H1 (cell line): ENCODE data around the gene GDAP1L1. TPM values are rescaled to one million over a fixed set of nuclear protein-coding genes. Genes with fewer than 3 reads are reported as not detected.

ENCODE experiments used
- CTCF ChIA-PET: fragments of 300-600 bp; sonication (Branson Sonifier 250); formaldehyde crosslinking; loops from one replicate; lab custom pipeline; 2021; ENCODE audit not compliant: partially characterized antibody; lab: Charles Lee
- POLR2A ChIA-PET: fragments of 300-600 bp; sonication (Branson Sonifier 250); formaldehyde crosslinking; loops from one replicate; lab custom pipeline; 2021; ENCODE audit warnings: inconsistent platforms; ENCODE audit not compliant: partially characterized antibody; lab: Charles Lee
- DNase-seq, 2 experiments: peaks; one replicate each; pipeline versions ENCODE4 v3.0.0 to v3.0.0-alpha.2; 2010 to 2022; ENCODE audit warnings: low spot score in 2 of 2, low read depth in 1 of 2, mixed read lengths in 1 of 2
- FAIRE-seq: peaks from 2 replicates; lab custom pipeline; 2011; peaks lifted over from hg19 to GRCh38; lab: Jason Lieb, UNC
- H2AFZ ChIP-seq: 2 replicates; pipeline ENCODE4 v1.8.1; 2012; ENCODE audit warnings: low read length, inconsistent platforms
- H2AK5ac ChIP-seq: 2 replicates; pipeline ENCODE4 v1.6.1; 2013; ENCODE audit warnings: low read depth, low read length
- H2BK120ac ChIP-seq: replicated peaks from 2 replicates; pipeline ENCODE3; 2013; ENCODE audit warnings: low read depth, low read length, inconsistent platforms
- H2BK12ac ChIP-seq: 2 replicates; pipeline ENCODE4 v1.6.1; 2013; ENCODE audit warnings: low read depth, low read length
- H2BK15ac ChIP-seq: 2 replicates; pipeline ENCODE4 v1.6.1; 2013; ENCODE audit warnings: low read length
- H2BK20ac ChIP-seq: 2 replicates; pipeline ENCODE4 v1.6.1; 2013; ENCODE audit warnings: low read length
- H2BK5ac ChIP-seq: 2 replicates; pipeline ENCODE4 v1.6.1; 2013; ENCODE audit warnings: low read depth, low read length
- H3K14ac ChIP-seq: 2 replicates; pipeline ENCODE4 v1.6.1; 2013; ENCODE audit warnings: inconsistent platforms; ENCODE audit not compliant: insufficient read length
- H3K18ac ChIP-seq: 2 replicates; pipeline ENCODE4 v1.6.1; 2013; ENCODE audit warnings: low read length; ENCODE audit errors: extremely low read depth
- H3K23ac ChIP-seq: 2 replicates; pipeline ENCODE4 v1.6.1; 2013; ENCODE audit warnings: inconsistent platforms; ENCODE audit not compliant: insufficient read length
- H3K23me2 ChIP-seq: 2 replicates; pipeline ENCODE4 v1.6.1; 2013; ENCODE audit warnings: low read depth, low read length
- H3K27ac ChIP-seq: 2 replicates; pipeline ENCODE4 v1.6.1; 2011; ENCODE audit warnings: low read depth, low read length, inconsistent platforms
- H3K27me3 ChIP-seq, 4 experiments: replicated peaks in 1 of 4; 1 replicate in 1 of 4; 2 replicates in 3 of 4; pipeline versions ENCODE4 v1.6.1 to v1.8.1; 2011 to 2013; ENCODE audit warnings: low read length in 3 of 4, mild to moderate bottlenecking in 3 of 4, inconsistent platforms in 2 of 4, mixed read lengths in 2 of 4, moderate library complexity in 1 of 4; ENCODE audit not compliant: control insufficient read depth in 3 of 4, insufficient read depth in 3 of 4; ENCODE audit errors: extremely low read depth in 1 of 4
- H3K36me3 ChIP-seq, 4 experiments: 2 replicates each; pipeline versions ENCODE4 v1.6.1 to v1.8.1; 2011 to 2013; ENCODE audit warnings: mild to moderate bottlenecking in 4 of 4, low read length in 3 of 4, moderate library complexity in 2 of 4, control low read depth in 1 of 4, inconsistent platforms in 1 of 4; ENCODE audit not compliant: insufficient read depth in 4 of 4, control insufficient read depth in 2 of 4
- H3K4ac ChIP-seq: replicated peaks from 2 replicates; pipeline ENCODE3; 2013; ENCODE audit warnings: low read length, low read depth, mixed read lengths, inconsistent platforms; ENCODE audit not compliant: insufficient read length
- H3K4me1 ChIP-seq, 4 experiments: replicated peaks in 1 of 4; 1 replicate in 1 of 4; 2 replicates in 3 of 4; pipeline versions ENCODE4 v1.6.1 to v1.8.1; 2011 to 2013; ENCODE audit warnings: low read length in 3 of 4, inconsistent platforms in 2 of 4, mixed read lengths in 1 of 4; ENCODE audit not compliant: insufficient read depth in 4 of 4, control insufficient read depth in 3 of 4
- H3K4me2 ChIP-seq, 2 experiments: 2 replicates each; pipeline versions ENCODE4 v1.6.1 to v1.8.1; 2011 to 2013; ENCODE audit warnings: low read depth in 2 of 2, low read length in 2 of 2, control low read depth in 1 of 2, inconsistent platforms in 1 of 2, mild to moderate bottlenecking in 1 of 2; ENCODE audit not compliant: insufficient read depth in 1 of 2
- H3K4me3 ChIP-seq, 4 experiments: fragments of 200-600, 300-600 bp in 1 of 4; sonication (generic), shearing (Covaris generic), sonication (Bioruptor Twin) in 1 of 4; 2 replicates each; pipeline versions ENCODE4 v1.5.1 to v1.8.1; 2011 to 2016; ENCODE audit warnings: low read length in 4 of 4, low read depth in 3 of 4, control low read depth in 2 of 4, inconsistent platforms in 2 of 4, mild to moderate bottlenecking in 2 of 4, mixed read lengths in 1 of 4, moderate library complexity in 1 of 4; ENCODE audit not compliant: insufficient read depth in 2 of 4; ENCODE audit errors: extremely low read depth in 1 of 4
- H3K56ac ChIP-seq: replicated peaks from 2 replicates; pipeline ENCODE3; 2013; ENCODE audit warnings: low read depth, mild to moderate bottlenecking, mixed read lengths, low read length, inconsistent platforms; ENCODE audit not compliant: insufficient read length
- H3K79me1 ChIP-seq: 2 replicates; pipeline ENCODE4 v1.6.1; 2013; ENCODE audit warnings: low read depth, low read length, control low read depth
- H3K79me2 ChIP-seq, 2 experiments: 2 replicates each; pipeline versions ENCODE4 v1.6.1 to v1.8.1; 2012 to 2013; ENCODE audit warnings: low read length in 2 of 2, mild to moderate bottlenecking in 2 of 2, inconsistent platforms in 1 of 2; ENCODE audit not compliant: insufficient read depth in 2 of 2, control insufficient read depth in 1 of 2
- H3K9ac ChIP-seq, 4 experiments: replicated peaks in 1 of 4; 1 replicate in 1 of 4; 2 replicates in 3 of 4; pipeline versions ENCODE4 v1.6.1 to v1.8.1; 2011 to 2013; ENCODE audit warnings: low read depth in 3 of 4, low read length in 3 of 4, control low read depth in 2 of 4, mild to moderate bottlenecking in 2 of 4, moderate library complexity in 2 of 4, inconsistent platforms in 1 of 4; ENCODE audit errors: extremely low read depth in 1 of 4
- H3K9me3 ChIP-seq, 2 experiments: 2 replicates each; pipeline versions ENCODE4 v1.6.1 to v1.8.1; 2012 to 2013; ENCODE audit warnings: mild to moderate bottlenecking in 2 of 2, moderate library complexity in 2 of 2, control low read depth in 1 of 2, inconsistent platforms in 1 of 2, low read depth in 1 of 2, low read length in 1 of 2, mixed read lengths in 1 of 2; ENCODE audit not compliant: insufficient read depth in 2 of 2
- H4K20me1 ChIP-seq, 2 experiments: replicated peaks in 1 of 2; 2 replicates each; pipeline versions ENCODE3 to v1.8.1; 2011 to 2013; ENCODE audit warnings: inconsistent platforms in 2 of 2, low read length in 2 of 2, mild to moderate bottlenecking in 1 of 2; ENCODE audit not compliant: insufficient read depth in 2 of 2, control insufficient read depth in 1 of 2
- H4K5ac ChIP-seq: 2 replicates; pipeline ENCODE4 v1.6.1; 2013; ENCODE audit warnings: low read length, low read depth, mixed read lengths, inconsistent platforms; ENCODE audit not compliant: insufficient read length
- H4K8ac ChIP-seq: 2 replicates; pipeline ENCODE4 v1.8.0; 2013; ENCODE audit warnings: mild to moderate bottlenecking, moderate library complexity, low read length, inconsistent platforms; ENCODE audit not compliant: insufficient read depth; ENCODE audit errors: extremely low read depth
- H4K91ac ChIP-seq: replicated peaks from 2 replicates; pipeline ENCODE3; 2013; ENCODE audit warnings: low read length, mixed read lengths, inconsistent platforms; ENCODE audit not compliant: insufficient read length
- GABPA ChIP-seq: IDR thresholded peaks from 2 replicates; pipeline ENCODE4 v1.6.1; 2011; ENCODE audit warnings: mild to moderate bottlenecking, low read length, moderate library complexity, borderline replicate concordance; ENCODE audit not compliant: insufficient read depth
- GTF2F1 ChIP-seq: IDR thresholded peaks from 2 replicates; pipeline ENCODE4 v1.6.1; 2012; ENCODE audit warnings: low read depth, low read length, improper control_type of control experiment, borderline replicate concordance
- RAD21 ChIP-seq, 2 experiments: IDR thresholded peaks in 1 of 2; conservative IDR thresholded peaks in 1 of 2; 2 replicates each; pipeline ENCODE4 v1.6.1; 2011; ENCODE audit warnings: low read depth in 2 of 2, low read length in 2 of 2, improper control_type of control experiment in 1 of 2, inconsistent platforms in 1 of 2, mild to moderate bottlenecking in 1 of 2, moderate library complexity in 1 of 2
- WGBS, 2 experiments: shearing (Covaris generic) in 1 of 2; methylation state at CpG; one replicate each; pipeline versions ENCODE4 v1.1.6 to v1.1.7; 2013 to 2015; ENCODE audit warnings: low lambda C conversion rate in 2 of 2, mixed read lengths in 2 of 2, inconsistent platforms in 1 of 2, low coverage in 1 of 2, missing lambda C conversion rate in 1 of 2; ENCODE audit not compliant: insufficient replicate concordance in 2 of 2, insufficient coverage in 1 of 2, insufficient read length in 1 of 2; ENCODE audit errors: extremely low coverage in 1 of 2, missing lambda C conversion rate in 1 of 2; 5-methylcytosine and 5-hydroxymethylcytosine counted together
- polyA plus RNA-seq, 7 experiments: library from polyadenylated mRNA; depleted of rRNA in 3 of 7; stranded (reverse) in 5 of 7; unstranded in 2 of 7; fragments of >200 nt in 5 of 7; fragments of 200-250 nt in 2 of 7; gene quantifications; 1 replicate in 5 of 7; 2 replicates in 1 of 7; 4 replicates in 1 of 7; pipeline versions ENCODE4 v1.2.1 to v1.2.3, GENCODE V29; 2011 to 2013; ENCODE audit warnings: missing spikeins in 2 of 7, mixed read lengths in 2 of 7
- total RNA-seq: library from RNA; stranded (reverse); fragmentation: NEBNext Ultra II Directional; extraction: Animal tissue kit (Norgen Biotek cat#: 25700); gene quantifications from 2 replicates; pipeline ENCODE4 v1.2.1, GENCODE V29; 2021

Gene GDAP1L1
- total and polyA plus RNA-seq, 2 of the 8 experiments (the other 6 are each of a cell fraction or from before 2014, with no cell fraction given): 8.5 to 63.1 TPM

DNA sequence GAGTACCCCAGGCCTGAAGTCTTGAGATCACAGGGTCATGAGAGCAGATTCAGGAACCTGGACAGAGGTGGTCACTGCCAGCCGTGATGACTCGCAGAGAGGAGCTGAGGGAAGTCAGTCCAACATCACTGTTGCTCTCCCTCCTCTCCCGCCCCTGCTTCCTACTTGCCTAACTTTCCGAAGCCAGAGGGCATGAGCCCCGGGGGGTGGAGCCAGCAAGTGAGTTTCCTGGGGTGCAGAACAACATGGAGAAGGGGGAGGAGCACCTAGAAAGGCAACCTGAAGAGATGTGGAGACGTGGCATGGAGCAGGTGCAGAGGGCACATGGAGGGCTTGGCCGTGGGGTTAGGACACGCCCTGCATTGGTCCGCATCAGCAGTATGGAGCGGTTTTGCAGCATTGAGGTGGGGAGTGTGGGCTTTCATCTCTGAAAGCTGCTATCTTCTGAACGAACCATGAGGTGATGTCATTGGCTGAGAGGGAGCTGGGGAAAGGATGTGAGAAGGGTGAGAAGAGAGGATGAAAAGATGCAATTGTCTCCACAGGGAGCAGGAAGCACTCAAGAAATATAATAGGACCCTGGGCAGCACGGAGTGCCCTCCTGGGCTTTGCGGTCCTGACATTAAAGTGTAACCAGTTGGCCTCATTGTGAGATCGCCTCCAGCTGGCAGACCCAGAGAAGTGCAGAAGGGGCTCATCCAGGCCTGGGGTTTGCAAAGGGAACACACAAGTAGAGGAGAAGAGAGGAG, 25.0 kb downstream of the GDAP1L1 start:
- FAIRE-seq: no peak
- TF ChIP-seq GABPA: no peak
- peak; percentile 46 to 59 for TF ChIP-seq RAD21 (IDR thresholded peaks at IDR 0.05 in 1 of 2, conservative IDR thresholded peaks at IDR 0.05 in 1 of 2; ENCODE audit: low read depth in 2 of 2, low read length in 2 of 2)
- TF ChIP-seq GTF2F1: no peak

More for the DNA sequence above, 25.0 kb downstream of the GDAP1L1 start:
- DNase-seq: peak; percentile 27 to 79
- Histone ChIP-seq H3K4me2 (peak overlapping the region; percentile 10 to 43), H2BK12ac (no peak overlapping the region), H3K79me1 (no peaks in the 10 kb centered on the region), H3K4me3 (peak overlapping the region in 1 of 4 experiments; percentile 23; a peak in 2 of 8 replicates), H2BK5ac (no peak overlapping the region), H3K4ac (no peak overlapping the region), H3K23me2 (no peaks in the 10 kb centered on the region), H4K8ac (peak overlapping the region; percentile 5), H3K9ac (no peak overlapping the region), H3K27me3 (no peaks in the 10 kb centered on the region), H2AFZ (no peak overlapping the region), H2BK20ac (no peak overlapping the region), H2BK15ac (0 out of 2 replicates have a peak overlapping the region, but pooled peaks have one; percentile 8), H3K23ac (no peak overlapping the region), H4K5ac (no peak overlapping the region), H2BK120ac (no peak overlapping the region), H3K4me1 (peaks cover 0 to 8% (median 5%) of the 10 kb centered on the region in 4 experiments; a peak in 6 of 7 replicates), H4K20me1 (peaks cover 0 to 2% of the 10 kb centered on the region in 2 experiments), H3K9me3 (no peaks in the 10 kb centered on the region), H3K56ac (no peak overlapping the region), H3K27ac (no peak overlapping the region), H3K36me3 (no peaks in the 10 kb centered on the region), H2AK5ac (no peak overlapping the region), H3K18ac (no peak overlapping the region), H3K79me2 (no peaks in the 10 kb centered on the region), H3K14ac (no peak overlapping the region), H4K91ac (no peak overlapping the region)
- ChIA-PET POLR2A (interaction anchor here (0.8 to 1.4 kb wide), 3 partner anchors 10 to 11 kb away, joined by 3 to 5 read pairs (median 3); no protein-coding TSS in a partner anchor), CTCF (interaction anchor here (0.6 to 4.3 kb wide), 22 partner anchors 10 to 727 kb away, joined by 3 to 24 read pairs (median 4); no protein-coding TSS in a partner anchor)
- WGBS, 2 experiments: 52% methylated on average over 14 of the region's 14 CpGs; no CpG with 5 or more reads in 1 of the 2 experiments
